ENCODE results near the gene TIPARP. TPM values are rescaled to one million over a fixed set of nuclear protein-coding genes. Genes with fewer than 3 reads are reported as not detected.
"Not testable (repeated sequence)": the region's sequence is repeated elsewhere in the genome, so short reads cannot be mapped to it uniquely, and the experiment has no call there.

Gene TIPARP
- total and polyA plus RNA-seq, 7 experiments from 2014 or later: 4.2 to 66.6 (median 63.6) TPM

GRCh38 chr3:156711944-156712343 is 37.6 kb downstream of the TIPARP start:
- H3K36me3 ChIP-seq (ENCODE audit: control insufficient read depth in 2 of 3, insufficient read depth in 3 of 3, low read length in 3 of 3); DNase-seq; H3K4me3 Mint-ChIP-seq; POLR2A ChIA-PET; H3K4me3 ChIP-seq (ENCODE audit: low read length); H3K27ac ChIP-seq (ENCODE audit: low read depth, low read length); intact Hi-C loops (cut with micrococcal nuclease); H3K9me3 ChIP-seq (ENCODE audit: control insufficient read depth in 2 of 3, low read length in 3 of 3); CTCF ChIA-PET; H3K27me3 ChIP-seq (ENCODE audit: control insufficient read depth in 2 of 2, insufficient read depth in 2 of 2, low read length in 2 of 2); H3K9me3 Mint-ChIP-seq; H3K27me3 Mint-ChIP-seq; H3K4me1 ChIP-seq (ENCODE audit: control insufficient read depth in 2 of 2, insufficient read depth in 2 of 2, low read length in 2 of 2); H3K27ac Mint-ChIP-seq: not testable (repeated sequence)
- Mint-ChIP-seq H3K4me1 (peaks cover 0 to 16% (median 0%) of the 10 kb centered on the region in 7 donors), H3K36me3 (peaks cover 0 to 49% (median 9%) of the 10 kb centered on the region in 5 donors)
- ATAC-seq: peak; percentile 50

DNA sequence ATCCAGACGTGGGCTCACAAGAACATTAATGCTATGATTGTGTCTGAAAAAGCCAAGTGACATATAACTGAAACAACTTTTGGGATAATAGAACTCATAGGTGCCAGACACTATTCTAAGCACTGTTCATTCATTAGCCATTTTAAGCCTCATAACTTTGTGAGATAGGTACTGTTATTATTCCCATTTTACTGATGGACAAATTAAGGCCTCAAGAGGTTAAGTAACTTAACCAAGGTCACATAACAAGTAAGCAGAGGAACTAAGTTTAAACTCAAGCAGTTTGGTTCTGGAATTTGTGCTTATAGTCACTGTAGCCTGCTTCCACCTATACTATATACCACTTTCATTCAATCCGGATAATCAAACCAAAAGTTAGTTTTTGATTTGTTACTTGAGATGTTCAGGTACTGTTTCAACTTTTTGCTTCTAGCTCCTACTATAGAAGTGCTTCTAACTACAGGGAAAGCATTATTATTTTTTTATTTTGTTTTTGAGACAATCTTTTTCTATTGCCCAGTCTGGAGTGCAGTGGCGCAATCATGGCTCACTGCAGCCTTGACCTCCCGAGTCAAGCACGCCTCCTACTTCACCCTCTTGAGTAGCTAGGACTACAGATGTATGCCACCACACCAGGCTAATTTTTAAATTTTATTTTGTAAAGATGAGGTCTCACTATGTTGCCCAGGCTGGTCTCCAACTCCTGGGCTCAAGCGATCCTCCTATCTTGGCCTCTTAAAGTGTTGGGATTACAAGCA is 41.9 kb downstream of the TIPARP start:
- CTCF ChIA-PET: no interaction called here
- Histone ChIP-seq H3K4me1 (ENCODE audit: control insufficient read depth in 2 of 2, insufficient read depth in 2 of 2, low read length in 2 of 2) (no peaks in the 10 kb centered on the region), H3K36me3 (ENCODE audit: control insufficient read depth in 2 of 3, insufficient read depth in 3 of 3, low read length in 3 of 3) (no peaks in the 10 kb centered on the region), H3K4me3 (ENCODE audit: low read length) (no peak overlapping the region), H3K27ac (ENCODE audit: low read depth, low read length) (no peak overlapping the region), H3K9me3 (ENCODE audit: control insufficient read depth in 2 of 3, low read length in 3 of 3) (no peaks in the 10 kb centered on the region), H3K27me3 (ENCODE audit: control insufficient read depth in 2 of 2, insufficient read depth in 2 of 2, low read length in 2 of 2) (no peaks in the 10 kb centered on the region)
- H3K27me3 Mint-ChIP-seq: no peaks in the 10 kb centered on the region
- peaks cover 0 to 40% (median 4%) of the 10 kb centered on the region in 5 donors for H3K36me3 Mint-ChIP-seq
- no peak for ATAC-seq
- intact Hi-C loops (cut with micrococcal nuclease): no loop called here
- no peaks in the 10 kb centered on the region for H3K9me3 Mint-ChIP-seq
- H3K27ac Mint-ChIP-seq: no peak overlapping the region
- DNase-seq: no peak
- POLR2A ChIA-PET: no interaction called here
- peaks cover 0 to 9% (median 0%) of the 10 kb centered on the region in 7 donors for H3K4me1 Mint-ChIP-seq
- H3K4me3 Mint-ChIP-seq: no peak overlapping the region

- Histone ChIP-seq H3K27ac (ENCODE audit: low read depth, low read length) (no peak overlapping the region), H3K4me1 (ENCODE audit: control insufficient read depth in 2 of 2, insufficient read depth in 2 of 2, low read length in 2 of 2) (no peaks in the 10 kb centered on the region), H3K9me3 (ENCODE audit: control insufficient read depth in 2 of 3, low read length in 3 of 3) (no peaks in the 10 kb centered on the region), H3K36me3 (ENCODE audit: control insufficient read depth in 2 of 3, insufficient read depth in 3 of 3, low read length in 3 of 3) (no peaks in the 10 kb centered on the region), H3K27me3 (ENCODE audit: control insufficient read depth in 2 of 2, insufficient read depth in 2 of 2, low read length in 2 of 2) (no peaks in the 10 kb centered on the region), H3K4me3 (ENCODE audit: low read length) (no peak overlapping the region)
- Mint-ChIP-seq H3K36me3 (peaks cover 0 to 51% (median 4%) of the 10 kb centered on the region in 5 donors), H3K27ac (no peak overlapping the region), H3K27me3 (no peaks in the 10 kb centered on the region), H3K4me1 (peaks cover 0 to 29% (median 0%) of the 10 kb centered on the region in 7 donors), H3K9me3 (no peaks in the 10 kb centered on the region), H3K4me3 (no peak overlapping the region)
- intact Hi-C loops (cut with micrococcal nuclease): no loop called here
- POLR2A ChIA-PET: no interaction called here
- CTCF ChIA-PET: no interaction called here
- DNase-seq (no peak), ATAC-seq (no peak)
Measured at GRCh38 chr3:156718622-156719306, 44.4 kb downstream of the TIPARP start.

- no peak for ATAC-seq
- H3K36me3 Mint-ChIP-seq: peaks cover 0 to 44% (median 0%) of the 10 kb centered on the region in 5 donors
- H3K27ac Mint-ChIP-seq: no peak overlapping the region
- peaks cover 0 to 29% (median 0%) of the 10 kb centered on the region in 7 donors for H3K4me1 Mint-ChIP-seq
- Histone ChIP-seq H3K27me3 (ENCODE audit: control insufficient read depth in 2 of 2, insufficient read depth in 2 of 2, low read length in 2 of 2) (no peaks in the 10 kb centered on the region), H3K4me1 (ENCODE audit: control insufficient read depth in 2 of 2, insufficient read depth in 2 of 2, low read length in 2 of 2) (no peaks in the 10 kb centered on the region), H3K36me3 (ENCODE audit: control insufficient read depth in 2 of 3, insufficient read depth in 3 of 3, low read length in 3 of 3) (no peaks in the 10 kb centered on the region), H3K4me3 (ENCODE audit: low read length) (no peak overlapping the region), H3K27ac (ENCODE audit: low read depth, low read length) (no peak overlapping the region), H3K9me3 (ENCODE audit: control insufficient read depth in 2 of 3, low read length in 3 of 3) (no peaks in the 10 kb centered on the region)
- H3K9me3 Mint-ChIP-seq: peaks cover 0 to 3% (median 0%) of the 10 kb centered on the region in 11 donors
- DNase-seq: no peak
- H3K27me3 Mint-ChIP-seq: no peaks in the 10 kb centered on the region
- intact Hi-C loops (cut with micrococcal nuclease): no loop called here
- H3K4me3 Mint-ChIP-seq: no peak overlapping the region
- POLR2A ChIA-PET: no interaction called here
- CTCF ChIA-PET: no interaction called here
Measured at GRCh38 chr3:156720826-156721225, 46.4 kb downstream of the TIPARP start.

GRCh38 chr3:156721687-156722618 is 47.6 kb downstream of the TIPARP start:
- no peaks in the 10 kb centered on the region for H3K27me3 Mint-ChIP-seq
- no peak for DNase-seq
- peaks cover 0 to 3% (median 0%) of the 10 kb centered on the region in 11 donors for H3K9me3 Mint-ChIP-seq
- peaks cover 0 to 39% (median 0%) of the 10 kb centered on the region in 5 donors for H3K36me3 Mint-ChIP-seq
- no peak overlapping the region for H3K4me3 Mint-ChIP-seq
- POLR2A ChIA-PET: interaction anchor here (0.6 to 0.7 kb wide), 2 partner anchors 46 to 52 kb away, joined by 3 to 5 read pairs; no protein-coding TSS in a partner anchor
- Histone ChIP-seq H3K27me3 (ENCODE audit: control insufficient read depth in 2 of 2, insufficient read depth in 2 of 2, low read length in 2 of 2) (no peaks in the 10 kb centered on the region), H3K36me3 (ENCODE audit: control insufficient read depth in 2 of 3, insufficient read depth in 3 of 3, low read length in 3 of 3) (no peaks in the 10 kb centered on the region), H3K4me3 (ENCODE audit: low read length) (no peak overlapping the region), H3K9me3 (ENCODE audit: control insufficient read depth in 2 of 3, low read length in 3 of 3) (no peaks in the 10 kb centered on the region), H3K27ac (ENCODE audit: low read depth, low read length) (no peak overlapping the region), H3K4me1 (ENCODE audit: control insufficient read depth in 2 of 2, insufficient read depth in 2 of 2, low read length in 2 of 2) (no peaks in the 10 kb centered on the region)
- CTCF ChIA-PET: interaction anchor here (0.7 kb wide), 1 partner anchor 62 kb away, joined by 3 read pairs; no protein-coding TSS in a partner anchor
- ATAC-seq: no peak
- H3K27ac Mint-ChIP-seq: peak overlapping the region in 1 of 9 donors; percentile 7
- peaks cover 0 to 29% (median 0%) of the 10 kb centered on the region in 7 donors for H3K4me1 Mint-ChIP-seq
- intact Hi-C loops (cut with micrococcal nuclease): no loop called here

GRCh38 chr3:156723182-156723619 is 48.8 kb downstream of the TIPARP start:
- intact Hi-C loops (cut with micrococcal nuclease): no loop called here

More at GRCh38 chr3:156723182-156723619, 48.8 kb downstream of the TIPARP start:
- Histone ChIP-seq H3K4me3 (ENCODE audit: low read length) (no peak overlapping the region), H3K4me1 (ENCODE audit: control insufficient read depth in 2 of 2, insufficient read depth in 2 of 2, low read length in 2 of 2) (no peaks in the 10 kb centered on the region), H3K36me3 (ENCODE audit: control insufficient read depth in 2 of 3, insufficient read depth in 3 of 3, low read length in 3 of 3) (no peaks in the 10 kb centered on the region), H3K9me3 (ENCODE audit: control insufficient read depth in 2 of 3, low read length in 3 of 3) (no peaks in the 10 kb centered on the region), H3K27ac (ENCODE audit: low read depth, low read length) (no peak overlapping the region), H3K27me3 (ENCODE audit: control insufficient read depth in 2 of 2, insufficient read depth in 2 of 2, low read length in 2 of 2) (no peaks in the 10 kb centered on the region)
- Mint-ChIP-seq H3K4me1 (peaks cover 0 to 27% (median 0%) of the 10 kb centered on the region in 7 donors), H3K27me3 (no peaks in the 10 kb centered on the region), H3K4me3 (no peak overlapping the region), H3K9me3 (peaks cover 0 to 3% (median 0%) of the 10 kb centered on the region in 11 donors), H3K27ac (no peak overlapping the region), H3K36me3 (peaks cover 0 to 34% (median 0%) of the 10 kb centered on the region in 5 donors)
- no peak for DNase-seq
- ChIA-PET CTCF (interaction anchor here (0.7 kb wide), 1 partner anchor 21 kb away, joined by 3 read pairs; no protein-coding TSS in a partner anchor), POLR2A (interaction anchor here (0.5 kb wide), 1 partner anchor 925 kb away, joined by 3 read pairs; no protein-coding TSS in a partner anchor)
- no peak for ATAC-seq
